ENCODE data around the gene PIP5KL1. TPM values are rescaled to one million over a fixed set of nuclear protein-coding genes. Genes with fewer than 3 reads are reported as not detected.
"Not testable (repeated sequence)": the region's sequence is repeated elsewhere in the genome, so short reads cannot be mapped to it uniquely, and the experiment has no call there.

Gene PIP5KL1
- total RNA-seq, 1 donor from 2014 or later: 3.4 TPM

- H3K27me3 Mint-ChIP-seq: no peaks in the 10 kb centered on the region
- no peaks in the 10 kb centered on the region for H3K9me3 Mint-ChIP-seq (ENCODE audit: low read depth)
- TF ChIP-seq, protein P1, sequence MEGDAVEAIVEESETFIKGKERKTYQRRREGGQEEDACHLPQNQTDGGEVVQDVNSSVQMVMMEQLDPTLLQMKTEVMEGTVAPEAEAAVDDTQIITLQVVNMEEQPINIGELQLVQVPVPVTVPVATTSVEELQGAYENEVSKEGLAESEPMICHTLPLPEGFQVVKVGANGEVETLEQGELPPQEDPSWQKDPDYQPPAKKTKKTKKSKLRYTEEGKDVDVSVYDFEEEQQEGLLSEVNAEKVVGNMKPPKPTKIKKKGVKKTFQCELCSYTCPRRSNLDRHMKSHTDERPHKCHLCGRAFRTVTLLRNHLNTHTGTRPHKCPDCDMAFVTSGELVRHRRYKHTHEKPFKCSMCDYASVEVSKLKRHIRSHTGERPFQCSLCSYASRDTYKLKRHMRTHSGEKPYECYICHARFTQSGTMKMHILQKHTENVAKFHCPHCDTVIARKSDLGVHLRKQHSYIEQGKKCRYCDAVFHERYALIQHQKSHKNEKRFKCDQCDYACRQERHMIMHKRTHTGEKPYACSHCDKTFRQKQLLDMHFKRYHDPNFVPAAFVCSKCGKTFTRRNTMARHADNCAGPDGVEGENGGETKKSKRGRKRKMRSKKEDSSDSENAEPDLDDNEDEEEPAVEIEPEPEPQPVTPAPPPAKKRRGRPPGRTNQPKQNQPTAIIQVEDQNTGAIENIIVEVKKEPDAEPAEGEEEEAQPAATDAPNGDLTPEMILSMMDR (IDR thresholded peaks at IDR 0.05; ENCODE audit: unreplicated experiment): no peak
- peaks cover 10% of the 10 kb centered on the region for H3K36me3 Mint-ChIP-seq (ENCODE audit: insufficient read depth)
- DNase-seq (ENCODE audit: low spot score, unreplicated experiment): no peak
- no peak overlapping the region for H3K4me3 Mint-ChIP-seq (ENCODE audit: low read depth)
- peaks cover 1% of the 10 kb centered on the region for H3K4me1 Mint-ChIP-seq (ENCODE audit: low read depth)
- no peak overlapping the region for H3K27ac Mint-ChIP-seq
Measured at GRCh38 chr9:127886401-127886972, 44.1 kb downstream of the PIP5KL1 start.

DNA sequence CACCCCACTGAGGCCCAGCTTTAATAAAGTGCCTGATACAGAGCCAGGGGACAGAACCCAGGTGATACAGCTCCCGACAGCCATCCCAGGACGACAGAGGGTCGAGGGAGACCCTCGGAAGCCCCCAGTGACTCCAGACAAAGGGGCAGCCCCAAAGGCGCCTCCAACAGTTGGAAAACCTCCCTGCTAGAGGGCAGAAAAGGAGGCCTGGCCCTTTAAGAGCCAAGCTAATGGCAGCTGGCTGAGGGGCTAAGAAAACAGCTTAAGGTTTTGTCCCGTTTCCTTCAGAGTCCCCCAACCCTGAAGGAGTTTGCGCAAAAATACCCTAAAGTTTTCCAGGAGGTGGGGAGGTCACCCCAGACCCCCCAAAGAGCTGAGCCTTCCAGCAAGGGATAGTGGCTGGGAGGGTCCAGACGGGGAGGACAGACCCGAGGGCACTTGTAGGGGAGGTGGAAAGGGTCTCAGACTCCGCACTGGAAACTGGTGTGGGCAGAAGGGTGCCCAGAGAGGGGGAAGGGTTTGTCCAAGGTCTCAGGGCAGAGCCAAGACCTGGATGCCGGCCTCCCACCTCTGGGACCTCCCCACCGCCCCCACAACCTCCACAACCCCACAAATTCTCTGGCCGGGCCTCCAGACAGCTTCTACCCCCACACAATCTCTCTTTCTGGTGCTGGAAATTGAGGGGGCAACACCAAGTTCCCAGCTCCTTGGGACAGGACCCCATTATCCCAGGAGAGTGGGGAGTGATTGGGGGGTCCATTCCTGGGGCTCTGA lies 44.9 kb downstream of the PIP5KL1 start:
- no peak for DNase-seq (ENCODE audit: low spot score, unreplicated experiment)
- Mint-ChIP-seq H3K27me3 (no peaks in the 10 kb centered on the region), H3K4me3 (ENCODE audit: low read depth) (no peak overlapping the region), H3K36me3 (ENCODE audit: insufficient read depth) (peaks cover 6% of the 10 kb centered on the region), H3K27ac (no peak overlapping the region), H3K4me1 (ENCODE audit: low read depth) (peaks cover 1% of the 10 kb centered on the region), H3K9me3 (ENCODE audit: low read depth) (no peaks in the 10 kb centered on the region)
- TF ChIP-seq, protein P1 (IDR thresholded peaks at IDR 0.05; ENCODE audit: unreplicated experiment): no peak

DNA sequence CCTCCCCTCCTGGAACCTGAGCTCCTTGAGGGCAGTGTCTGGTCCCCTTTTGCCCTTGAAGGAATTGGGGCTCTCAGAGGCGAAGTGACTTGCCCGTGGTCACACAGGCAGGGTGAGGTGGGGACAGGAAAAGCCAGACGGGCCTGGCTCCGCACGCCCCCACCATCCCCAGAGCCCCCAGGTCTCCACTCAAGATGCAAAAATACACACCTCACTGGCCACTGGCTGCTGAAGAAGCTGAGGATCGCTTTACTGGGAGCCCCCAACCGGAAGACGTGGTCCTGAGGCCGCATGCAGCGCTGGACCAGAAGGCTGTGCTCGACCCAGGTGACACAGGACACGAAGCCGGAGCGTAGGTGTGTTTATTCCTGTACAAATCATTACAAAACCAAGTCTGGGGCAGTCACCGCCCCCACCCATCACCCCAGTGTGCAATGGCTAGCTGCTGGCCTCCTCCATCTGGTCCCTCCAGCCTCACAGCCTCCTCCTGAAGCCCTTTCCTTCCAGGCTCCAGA lies 45.5 kb downstream of the PIP5KL1 start:
- Mint-ChIP-seq H3K27ac (no peak overlapping the region), H3K27me3 (no peaks in the 10 kb centered on the region), H3K4me3 (ENCODE audit: low read depth) (no peak overlapping the region), H3K4me1 (ENCODE audit: low read depth) (peaks cover 1% of the 10 kb centered on the region), H3K36me3 (ENCODE audit: insufficient read depth) (peaks cover 5% of the 10 kb centered on the region), H3K9me3 (ENCODE audit: low read depth) (no peaks in the 10 kb centered on the region)
- DNase-seq (ENCODE audit: low spot score, unreplicated experiment): no peak
- TF ChIP-seq, protein P1 (IDR thresholded peaks at IDR 0.05; ENCODE audit: unreplicated experiment): no peak

DNA sequence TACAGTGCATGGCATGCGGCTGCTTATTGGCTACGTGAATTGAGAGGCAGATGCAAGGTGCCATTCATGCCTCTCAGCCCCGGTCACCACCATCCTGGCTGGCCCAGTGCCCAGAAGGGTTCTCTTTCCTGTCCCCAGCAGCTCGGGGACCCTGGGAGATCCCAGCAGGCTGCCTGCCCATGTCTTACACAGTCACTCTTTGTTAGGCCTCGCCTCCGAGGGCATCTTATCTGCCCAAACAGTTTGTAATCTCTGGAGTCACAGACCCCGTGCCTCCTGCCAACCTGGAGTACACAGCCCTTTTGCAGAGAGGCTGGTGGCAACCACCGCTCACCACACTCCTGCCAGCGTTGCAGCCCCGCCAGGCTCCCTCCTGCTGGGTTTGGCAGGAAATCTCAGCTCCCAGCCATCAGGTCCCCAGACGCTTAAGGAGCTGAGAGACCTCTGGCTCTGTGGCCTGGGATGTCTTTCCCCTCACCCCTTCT lies 46.1 kb downstream of the PIP5KL1 start:
- Mint-ChIP-seq H3K4me1 (ENCODE audit: low read depth) (peaks cover 1% of the 10 kb centered on the region), H3K9me3 (ENCODE audit: low read depth) (no peaks in the 10 kb centered on the region), H3K4me3 (ENCODE audit: low read depth) (no peak overlapping the region), H3K36me3 (ENCODE audit: insufficient read depth) (peaks cover 5% of the 10 kb centered on the region), H3K27ac (no peak overlapping the region), H3K27me3 (no peaks in the 10 kb centered on the region)
- TF ChIP-seq, protein P1 (IDR thresholded peaks at IDR 0.05; ENCODE audit: unreplicated experiment): no peak
- no peak for DNase-seq (ENCODE audit: low spot score, unreplicated experiment)

DNA sequence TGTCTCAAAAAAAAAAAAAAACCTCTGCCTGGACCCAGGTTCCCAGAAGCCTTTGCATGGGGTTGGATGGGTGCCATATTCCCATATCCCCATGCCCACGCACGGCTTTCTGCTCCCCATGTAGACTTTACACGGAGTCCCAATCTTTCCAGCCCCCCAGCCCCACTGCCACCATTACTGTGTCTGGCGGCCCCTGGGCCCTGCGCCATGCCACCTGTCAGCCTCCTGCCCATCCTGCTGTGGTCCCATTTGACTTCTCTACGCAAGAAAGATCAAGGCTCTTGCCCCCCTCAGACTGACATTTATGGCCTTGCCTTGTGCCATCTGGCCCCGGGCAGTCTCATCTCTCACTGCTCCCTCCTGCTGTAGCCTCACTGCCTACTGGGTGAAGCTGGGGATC lies 46.6 kb downstream of the PIP5KL1 start:
- no peaks in the 10 kb centered on the region for H3K27me3 Mint-ChIP-seq
- H3K36me3 Mint-ChIP-seq (ENCODE audit: insufficient read depth): peaks cover 5% of the 10 kb centered on the region
- peaks cover 1% of the 10 kb centered on the region for H3K4me1 Mint-ChIP-seq (ENCODE audit: low read depth)
- H3K9me3 Mint-ChIP-seq (ENCODE audit: low read depth): no peaks in the 10 kb centered on the region
- H3K4me3 Mint-ChIP-seq (ENCODE audit: low read depth): no peak overlapping the region
- H3K27ac Mint-ChIP-seq: no peak overlapping the region
- DNase-seq (ENCODE audit: low spot score, unreplicated experiment): no peak
- TF ChIP-seq, protein P1 (IDR thresholded peaks at IDR 0.05; ENCODE audit: unreplicated experiment): no peak

DNA sequence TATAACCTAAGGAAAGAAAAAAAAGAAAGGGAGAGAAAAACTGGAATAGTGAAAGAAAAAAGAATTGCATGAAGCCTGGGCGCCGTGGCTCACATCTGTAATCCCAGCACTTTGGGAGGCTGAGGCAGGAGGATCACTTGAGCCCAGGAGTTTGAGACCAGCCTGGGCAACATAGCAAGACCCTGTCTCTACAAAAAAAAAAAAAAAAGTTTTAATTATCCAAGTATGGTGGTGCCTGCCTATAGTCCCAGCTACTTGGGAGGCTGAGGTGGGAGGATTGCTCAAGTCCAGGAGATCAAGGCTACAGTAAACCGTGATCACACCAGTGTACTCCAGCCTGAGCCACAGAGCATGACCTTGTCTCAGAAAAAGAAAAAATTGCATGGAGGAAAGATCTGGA lies 48.9 kb downstream of the PIP5KL1 start:
- not testable (repeated sequence) for H3K36me3 Mint-ChIP-seq (ENCODE audit: insufficient read depth); H3K27ac Mint-ChIP-seq; H3K4me1 Mint-ChIP-seq (ENCODE audit: low read depth); H3K27me3 Mint-ChIP-seq; H3K4me3 Mint-ChIP-seq (ENCODE audit: low read depth); DNase-seq (ENCODE audit: low spot score, unreplicated experiment); H3K9me3 Mint-ChIP-seq (ENCODE audit: low read depth)
